Measurements from ENCODE around the gene DSCAML1.

The DSCAML1 gene

GRCh38 chr11:117471776-117472175, 325.2 kb downstream of the DSCAML1 start:
- H4K20me1 ChIP-seq, result no peaks in the 10 kb centered on the region
- no peaks in the 10 kb centered on the region for H3K36me3 ChIP-seq
- no peak overlapping the region for H3K9ac ChIP-seq
- H3K9me3 ChIP-seq (replicated peaks in 1 of 11), result no peaks in the 10 kb centered on the region
- H3K27me3 ChIP-seq, result no peaks in the 10 kb centered on the region
- TF ChIP-seq Cebpa-rat (IDR thresholded peaks at IDR 0.05), result no peak
- H3K4me1 ChIP-seq, result peaks cover 0 to 9% (median 0%) of the 10 kb centered on the region in 10 experiments; a peak in 5 of 20 replicates
- H3K27ac ChIP-seq, result no peak overlapping the region
- H3K4me2 ChIP-seq, result no peak overlapping the region
- H3K4me3 ChIP-seq, result no peak overlapping the region

GRCh38 chr11:117470576-117470975, 326.4 kb downstream of the DSCAML1 start:
- Histone ChIP-seq H3K36me3 (no peaks in the 10 kb centered on the region), H3K9ac (no peak overlapping the region), H3K27me3 (no peaks in the 10 kb centered on the region), H3K4me3 (no peak overlapping the region), H3K9me3 (replicated peaks in 1 of 11) (no peaks in the 10 kb centered on the region), H4K20me1 (no peaks in the 10 kb centered on the region), H3K4me2 (no peak overlapping the region), H3K4me1 (peaks cover 0 to 5% (median 0%) of the 10 kb centered on the region in 10 experiments; a peak in 2 of 20 replicates), H3K27ac (no peak overlapping the region)
- no peak for TF ChIP-seq Cebpa-rat (IDR thresholded peaks at IDR 0.05)

GRCh38 chr11:117468888-117469287, 328.1 kb downstream of the DSCAML1 start:
- Histone ChIP-seq H3K9me3 (replicated peaks in 1 of 11) (no peaks in the 10 kb centered on the region), H3K36me3 (no peaks in the 10 kb centered on the region), H3K27me3 (no peaks in the 10 kb centered on the region), H3K27ac (no peak overlapping the region), H3K9ac (no peak overlapping the region), H3K4me3 (no peak overlapping the region), H3K4me1 (peaks cover 0 to 5% (median 0%) of the 10 kb centered on the region in 10 experiments; a peak in 2 of 20 replicates), H3K4me2 (no peak overlapping the region), H4K20me1 (no peaks in the 10 kb centered on the region)
- no peak for TF ChIP-seq Cebpa-rat (IDR thresholded peaks at IDR 0.05)

- Histone ChIP-seq H3K27me3 (no peaks in the 10 kb centered on the region), H3K4me2 (no peak overlapping the region), H3K9ac (no peak overlapping the region), H3K4me1 (peaks cover 0 to 5% (median 0%) of the 10 kb centered on the region in 10 experiments; a peak in 2 of 20 replicates), H3K4me3 (no peak overlapping the region), H4K20me1 (no peaks in the 10 kb centered on the region), H3K27ac (no peak overlapping the region), H3K36me3 (no peaks in the 10 kb centered on the region), H3K9me3 (replicated peaks in 1 of 11) (no peaks in the 10 kb centered on the region)
- TF ChIP-seq Cebpa-rat (IDR thresholded peaks at IDR 0.05), result no peak
Measured at GRCh38 chr11:117467770-117468169, 329.2 kb downstream of the DSCAML1 start.

GRCh38 chr11:117466966-117467365, 330.1 kb downstream of the DSCAML1 start:
- H3K27ac ChIP-seq, result no peak overlapping the region
- no peak overlapping the region for H3K4me2 ChIP-seq
- no peak overlapping the region for H3K9ac ChIP-seq
- no peaks in the 10 kb centered on the region for H3K36me3 ChIP-seq
- peaks cover 0 to 5% (median 0%) of the 10 kb centered on the region in 10 experiments; a peak in 2 of 20 replicates for H3K4me1 ChIP-seq
- H3K9me3 ChIP-seq (replicated peaks in 1 of 11), result no peaks in the 10 kb centered on the region
- TF ChIP-seq Cebpa-rat (IDR thresholded peaks at IDR 0.05), result no peak
- H3K4me3 ChIP-seq, result no peak overlapping the region
- no peaks in the 10 kb centered on the region for H3K27me3 ChIP-seq
- H4K20me1 ChIP-seq, result no peaks in the 10 kb centered on the region

- H3K4me1 ChIP-seq, result peaks cover 0 to 9% (median under 1%) of the 10 kb centered on the region in 10 experiments; a peak in 9 of 20 replicates
- H3K36me3 ChIP-seq, result no peaks in the 10 kb centered on the region
- no peak for TF ChIP-seq Cebpa-rat (IDR thresholded peaks at IDR 0.05)
- H4K20me1 ChIP-seq, result no peaks in the 10 kb centered on the region
- no peak overlapping the region for H3K4me2 ChIP-seq
- no peaks in the 10 kb centered on the region for H3K9me3 ChIP-seq (replicated peaks in 1 of 11)
- H3K4me3 ChIP-seq, result no peak overlapping the region
- no peak overlapping the region for H3K9ac ChIP-seq
- no peak overlapping the region for H3K27ac ChIP-seq
- no peaks in the 10 kb centered on the region for H3K27me3 ChIP-seq
Measured at GRCh38 chr11:117465236-117465997, 331.6 kb downstream of the DSCAML1 start.

- Histone ChIP-seq H3K4me2 (no peak overlapping the region), H3K9ac (no peak overlapping the region), H3K27ac (no peak overlapping the region), H3K4me3 (no peak overlapping the region), H3K9me3 (replicated peaks in 1 of 11) (no peaks in the 10 kb centered on the region), H4K20me1 (no peaks in the 10 kb centered on the region), H3K27me3 (no peaks in the 10 kb centered on the region), H3K4me1 (peaks cover 0 to 14% (median 4%) of the 10 kb centered on the region in 10 experiments; a peak in 9 of 20 replicates), H3K36me3 (no peaks in the 10 kb centered on the region)
- no peak for TF ChIP-seq Cebpa-rat (IDR thresholded peaks at IDR 0.05)
Measured at GRCh38 chr11:117464778-117465177, 332.2 kb downstream of the DSCAML1 start.

- Histone ChIP-seq H3K27me3 (no peaks in the 10 kb centered on the region), H3K36me3 (no peaks in the 10 kb centered on the region), H3K4me2 (no peak overlapping the region), H3K9me3 (replicated peaks in 1 of 11) (no peaks in the 10 kb centered on the region), H3K27ac (no peak overlapping the region), H3K4me3 (no peak overlapping the region), H3K9ac (no peak overlapping the region), H4K20me1 (no peaks in the 10 kb centered on the region; a peak in 1 of 22 replicates), H3K4me1 (peaks cover 0 to 17% (median 4%) of the 10 kb centered on the region in 10 experiments; a peak in 9 of 20 replicates)
- TF ChIP-seq Cebpa-rat (IDR thresholded peaks at IDR 0.05), result no peak
Measured at GRCh38 chr11:117462864-117463247, 334.2 kb downstream of the DSCAML1 start.

- H3K4me2 ChIP-seq, result no peak overlapping the region
- H3K27me3 ChIP-seq, result no peaks in the 10 kb centered on the region
- TF ChIP-seq Cebpa-rat (IDR thresholded peaks at IDR 0.05), result no peak
- peaks cover 0 to 17% (median 4%) of the 10 kb centered on the region in 10 experiments; a peak in 9 of 20 replicates for H3K4me1 ChIP-seq
- H3K9ac ChIP-seq, result no peak overlapping the region
- no peaks in the 10 kb centered on the region; a peak in 1 of 22 replicates for H4K20me1 ChIP-seq
- no peak overlapping the region for H3K4me3 ChIP-seq
- H3K27ac ChIP-seq, result no peak overlapping the region
- H3K9me3 ChIP-seq (replicated peaks in 1 of 11), result no peaks in the 10 kb centered on the region
- no peaks in the 10 kb centered on the region for H3K36me3 ChIP-seq
Measured at GRCh38 chr11:117462183-117462863, 334.7 kb downstream of the DSCAML1 start.
